Measurements from ENCODE around the gene ALDH1L1.

ALDH1L1 gene

GRCh38 chr3:126128504-126129397 is 51.6 kb downstream of the ALDH1L1 start:
- Histone ChIP-seq H3K9me3 (ENCODE audit: control insufficient read depth, insufficient read depth, low read length) (no peaks in the 10 kb centered on the region), H3K36me3 (ENCODE audit: insufficient read depth, low read length) (no peaks in the 10 kb centered on the region), H3K4me1 (ENCODE audit: insufficient read depth, low read length) (peaks cover 4% of the 10 kb centered on the region; the same call in 1 of the 2 replicates), H3K9ac (ENCODE audit: low read depth, low read length) (no peak overlapping the region)

GRCh38 chr3:126127904-126128303 is 52.5 kb downstream of the ALDH1L1 start:
- Histone ChIP-seq H3K4me1 (ENCODE audit: insufficient read depth, low read length) (no peaks in the 10 kb centered on the region), H3K9me3 (ENCODE audit: control insufficient read depth, insufficient read depth, low read length) (no peaks in the 10 kb centered on the region), H3K36me3 (ENCODE audit: insufficient read depth, low read length) (no peaks in the 10 kb centered on the region), H3K9ac (ENCODE audit: low read depth, low read length) (no peak overlapping the region)

- H3K36me3 ChIP-seq (ENCODE audit: insufficient read depth, low read length) = no peaks in the 10 kb centered on the region
- no peaks in the 10 kb centered on the region for H3K4me1 ChIP-seq (ENCODE audit: insufficient read depth, low read length)
- H3K9me3 ChIP-seq (ENCODE audit: control insufficient read depth, insufficient read depth, low read length) = no peaks in the 10 kb centered on the region
- H3K9ac ChIP-seq (ENCODE audit: low read depth, low read length) = no peak overlapping the region
These were observed 52.9 kb downstream of the ALDH1L1 start for GRCh38 chr3:126127452-126127851.

- Histone ChIP-seq H3K4me1 (ENCODE audit: insufficient read depth, low read length) (no peaks in the 10 kb centered on the region), H3K9me3 (ENCODE audit: control insufficient read depth, insufficient read depth, low read length) (no peaks in the 10 kb centered on the region), H3K9ac (ENCODE audit: low read depth, low read length) (no peak overlapping the region), H3K36me3 (ENCODE audit: insufficient read depth, low read length) (no peaks in the 10 kb centered on the region)
These were observed 53.5 kb downstream of the ALDH1L1 start for GRCh38 chr3:126126811-126127431.

GRCh38 chr3:126126286-126126685 is 54.1 kb downstream of the ALDH1L1 start:
- Histone ChIP-seq H3K4me1 (ENCODE audit: insufficient read depth, low read length) (no peaks in the 10 kb centered on the region), H3K9ac (ENCODE audit: low read depth, low read length) (no peak overlapping the region), H3K9me3 (ENCODE audit: control insufficient read depth, insufficient read depth, low read length) (no peaks in the 10 kb centered on the region), H3K36me3 (ENCODE audit: insufficient read depth, low read length) (no peaks in the 10 kb centered on the region)

- no peak overlapping the region for H3K9ac ChIP-seq (ENCODE audit: low read depth, low read length)
- no peaks in the 10 kb centered on the region for H3K36me3 ChIP-seq (ENCODE audit: insufficient read depth, low read length)
- no peaks in the 10 kb centered on the region for H3K9me3 ChIP-seq (ENCODE audit: control insufficient read depth, insufficient read depth, low read length)
- H3K4me1 ChIP-seq (ENCODE audit: insufficient read depth, low read length) = no peaks in the 10 kb centered on the region
These were observed 54.6 kb downstream of the ALDH1L1 start for GRCh38 chr3:126125781-126126251.

GRCh38 chr3:126125341-126125740 is 55.0 kb downstream of the ALDH1L1 start:
- Histone ChIP-seq H3K4me1 (ENCODE audit: insufficient read depth, low read length) (no peaks in the 10 kb centered on the region), H3K9me3 (ENCODE audit: control insufficient read depth, insufficient read depth, low read length) (no peaks in the 10 kb centered on the region), H3K36me3 (ENCODE audit: insufficient read depth, low read length) (no peaks in the 10 kb centered on the region), H3K9ac (ENCODE audit: low read depth, low read length) (no peak overlapping the region)

- Histone ChIP-seq H3K36me3 (ENCODE audit: insufficient read depth, low read length) (no peaks in the 10 kb centered on the region), H3K9me3 (ENCODE audit: control insufficient read depth, insufficient read depth, low read length) (no peaks in the 10 kb centered on the region), H3K9ac (ENCODE audit: low read depth, low read length) (no peak overlapping the region), H3K4me1 (ENCODE audit: insufficient read depth, low read length) (no peaks in the 10 kb centered on the region)
These were observed 55.5 kb downstream of the ALDH1L1 start for GRCh38 chr3:126124896-126125295.

GRCh38 chr3:126124148-126124868 is 56.1 kb downstream of the ALDH1L1 start:
- no peaks in the 10 kb centered on the region for H3K9me3 ChIP-seq (ENCODE audit: control insufficient read depth, insufficient read depth, low read length)
- H3K9ac ChIP-seq (ENCODE audit: low read depth, low read length) = no peak overlapping the region
- H3K4me1 ChIP-seq (ENCODE audit: insufficient read depth, low read length) = no peaks in the 10 kb centered on the region
- H3K36me3 ChIP-seq (ENCODE audit: insufficient read depth, low read length) = no peaks in the 10 kb centered on the region

GRCh38 chr3:126121632-126122031 is 58.8 kb downstream of the ALDH1L1 start:
- Histone ChIP-seq H3K36me3 (ENCODE audit: insufficient read depth, low read length) (no peaks in the 10 kb centered on the region), H3K4me1 (ENCODE audit: insufficient read depth, low read length) (no peaks in the 10 kb centered on the region), H3K9me3 (ENCODE audit: control insufficient read depth, insufficient read depth, low read length) (no peaks in the 10 kb centered on the region)

GRCh38 chr3:126121074-126121473 is 59.3 kb downstream of the ALDH1L1 start:
- H3K9ac ChIP-seq (ENCODE audit: low read depth, low read length) = no peak overlapping the region
- no peaks in the 10 kb centered on the region for H3K9me3 ChIP-seq (ENCODE audit: control insufficient read depth, insufficient read depth, low read length)
- no peaks in the 10 kb centered on the region for H3K36me3 ChIP-seq (ENCODE audit: insufficient read depth, low read length)
- H3K4me1 ChIP-seq (ENCODE audit: insufficient read depth, low read length) = no peaks in the 10 kb centered on the region

More at GRCh38 chr3:126121632-126122031, 58.8 kb downstream of the ALDH1L1 start:
- no peak overlapping the region for H3K9ac ChIP-seq (ENCODE audit: low read depth, low read length)

GRCh38 chr3:126119976-126120375 is 60.4 kb downstream of the ALDH1L1 start:
- Histone ChIP-seq H3K9me3 (ENCODE audit: control insufficient read depth, insufficient read depth, low read length) (no peaks in the 10 kb centered on the region), H3K36me3 (ENCODE audit: insufficient read depth, low read length) (no peaks in the 10 kb centered on the region), H3K9ac (ENCODE audit: low read depth, low read length) (no peak overlapping the region), H3K4me1 (ENCODE audit: insufficient read depth, low read length) (no peaks in the 10 kb centered on the region)

GRCh38 chr3:126119008-126119675 is 61.2 kb downstream of the ALDH1L1 start:
- Histone ChIP-seq H3K36me3 (ENCODE audit: insufficient read depth, low read length) (no peaks in the 10 kb centered on the region), H3K9ac (ENCODE audit: low read depth, low read length) (no peak overlapping the region), H3K4me1 (ENCODE audit: insufficient read depth, low read length) (no peaks in the 10 kb centered on the region), H3K9me3 (ENCODE audit: control insufficient read depth, insufficient read depth, low read length) (no peaks in the 10 kb centered on the region)

- no peak overlapping the region for H3K9ac ChIP-seq (ENCODE audit: low read depth, low read length)
- H3K4me1 ChIP-seq (ENCODE audit: insufficient read depth, low read length) = no peaks in the 10 kb centered on the region
- no peaks in the 10 kb centered on the region for H3K36me3 ChIP-seq (ENCODE audit: insufficient read depth, low read length)
- H3K9me3 ChIP-seq (ENCODE audit: control insufficient read depth, insufficient read depth, low read length) = no peaks in the 10 kb centered on the region
These were observed 61.8 kb downstream of the ALDH1L1 start for GRCh38 chr3:126118591-126118990.

Measured in ES-I3 (cell line).